Measurements from ENCODE around the gene PRKCE. TPM values are rescaled to one million over a fixed set of nuclear protein-coding genes. Genes with fewer than 3 reads are reported as not detected.

PRKCE gene
- total RNA-seq, 6 experiments from 2014 or later = 5.2 to 18.8 (median 11.0) TPM

DNA sequence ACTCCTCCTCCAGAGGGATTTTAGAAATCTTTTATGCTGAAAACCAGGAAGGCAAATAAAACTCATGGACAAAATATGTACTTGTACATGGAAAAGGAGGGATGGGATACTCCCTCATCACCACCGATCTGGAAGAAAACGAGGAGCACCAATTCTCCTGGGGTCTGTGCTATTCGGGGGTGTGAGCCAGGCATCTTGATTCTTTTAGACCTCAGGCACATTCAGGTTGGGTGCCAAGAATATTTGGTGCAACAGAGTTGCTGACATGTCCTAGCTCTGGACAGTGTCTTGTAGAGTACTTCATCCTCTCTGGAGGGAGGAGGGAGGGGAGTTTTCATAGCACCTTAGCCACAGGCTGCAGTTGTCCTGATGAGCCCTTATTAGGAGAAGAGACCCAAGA is 163.0 kb downstream of the PRKCE start:
- WGBS (ENCODE audit: insufficient coverage, low coverage, low lambda C conversion rate, missing lambda C conversion rate) = 94% methylated on average over 3 of the region's 3 CpGs
- H3K4me3 ChIP-seq = no peak overlapping the region
- intact Hi-C loops (cut with DNase I) = no loop called here
- H3K9me3 ChIP-seq = no peaks in the 10 kb centered on the region
- ATAC-seq = no peak
- H3K4me1 ChIP-seq = peaks cover 0 to 12% (median 0%) of the 10 kb centered on the region in 4 donors
- H3K27ac ChIP-seq = no peak overlapping the region
- no peaks in the 10 kb centered on the region for H3K36me3 ChIP-seq
- DNase-seq = no peak
- no peak for TF ChIP-seq POLR2A (IDR thresholded peaks at IDR 0.05)
- TF ChIP-seq, protein P1, sequence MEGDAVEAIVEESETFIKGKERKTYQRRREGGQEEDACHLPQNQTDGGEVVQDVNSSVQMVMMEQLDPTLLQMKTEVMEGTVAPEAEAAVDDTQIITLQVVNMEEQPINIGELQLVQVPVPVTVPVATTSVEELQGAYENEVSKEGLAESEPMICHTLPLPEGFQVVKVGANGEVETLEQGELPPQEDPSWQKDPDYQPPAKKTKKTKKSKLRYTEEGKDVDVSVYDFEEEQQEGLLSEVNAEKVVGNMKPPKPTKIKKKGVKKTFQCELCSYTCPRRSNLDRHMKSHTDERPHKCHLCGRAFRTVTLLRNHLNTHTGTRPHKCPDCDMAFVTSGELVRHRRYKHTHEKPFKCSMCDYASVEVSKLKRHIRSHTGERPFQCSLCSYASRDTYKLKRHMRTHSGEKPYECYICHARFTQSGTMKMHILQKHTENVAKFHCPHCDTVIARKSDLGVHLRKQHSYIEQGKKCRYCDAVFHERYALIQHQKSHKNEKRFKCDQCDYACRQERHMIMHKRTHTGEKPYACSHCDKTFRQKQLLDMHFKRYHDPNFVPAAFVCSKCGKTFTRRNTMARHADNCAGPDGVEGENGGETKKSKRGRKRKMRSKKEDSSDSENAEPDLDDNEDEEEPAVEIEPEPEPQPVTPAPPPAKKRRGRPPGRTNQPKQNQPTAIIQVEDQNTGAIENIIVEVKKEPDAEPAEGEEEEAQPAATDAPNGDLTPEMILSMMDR (IDR thresholded peaks at IDR 0.05) = no peak
- no peaks in the 10 kb centered on the region for H3K27me3 ChIP-seq

DNA sequence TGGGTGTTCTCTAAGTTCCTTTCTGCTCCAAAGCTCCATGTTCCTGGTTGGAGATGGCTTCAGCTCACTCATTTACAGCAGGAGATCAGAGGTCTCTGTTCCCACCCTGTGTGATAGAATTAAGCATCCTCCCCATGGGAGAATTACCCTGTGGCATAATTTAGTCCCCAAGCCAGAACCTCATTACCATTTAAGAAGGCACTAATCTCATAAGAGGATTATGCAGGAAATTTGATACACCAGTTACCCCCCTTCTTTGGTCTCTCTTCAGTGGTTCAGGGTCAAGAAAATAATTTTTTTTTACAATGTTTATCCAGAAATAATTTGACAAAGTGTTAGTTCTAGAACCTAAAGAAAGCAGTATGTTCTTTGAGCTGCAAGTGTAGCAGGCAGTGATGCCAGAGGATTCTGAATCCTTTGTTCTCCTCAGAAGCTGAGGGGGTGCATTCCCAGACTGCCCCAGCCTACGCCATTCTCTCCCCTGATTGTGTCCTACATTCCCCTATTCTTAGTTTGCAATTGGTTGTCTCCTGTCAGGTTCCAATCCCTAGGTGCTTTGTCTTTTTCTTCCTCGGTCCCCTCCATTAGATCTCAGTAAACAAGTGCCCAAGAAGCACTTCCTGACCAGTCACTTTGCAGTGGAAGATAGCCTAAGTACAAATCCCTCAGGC is 163.6 kb downstream of the PRKCE start:
- 100% methylated on average over 1 of the region's 2 CpGs for WGBS (ENCODE audit: insufficient coverage, low coverage, low lambda C conversion rate, missing lambda C conversion rate)

DNA sequence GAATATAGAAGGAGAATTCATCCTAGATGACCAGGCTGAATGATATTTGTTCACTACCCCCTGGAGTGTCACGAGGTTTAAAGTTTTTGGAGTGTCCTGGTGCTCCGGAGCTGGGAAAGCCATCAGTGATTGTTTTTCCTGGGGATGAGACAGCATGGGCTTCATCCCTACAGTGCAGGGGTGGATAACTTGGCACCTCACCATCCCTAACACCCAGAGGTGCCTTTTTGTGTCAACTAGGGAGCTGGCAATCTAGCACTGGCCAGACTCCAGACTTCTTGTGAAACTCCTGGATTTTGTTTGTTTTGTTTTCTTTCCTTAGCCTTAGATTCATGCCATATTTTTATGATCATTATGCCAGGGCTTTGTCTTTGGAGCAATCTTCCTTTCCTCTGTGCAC is 164.8 kb downstream of the PRKCE start:
- TF ChIP-seq POLR2A (IDR thresholded peaks at IDR 0.05) = no peak
- TF ChIP-seq, protein P1 (IDR thresholded peaks at IDR 0.05) = no peak
- Histone ChIP-seq H3K27me3 (no peaks in the 10 kb centered on the region), H3K4me3 (no peak overlapping the region), H3K27ac (no peak overlapping the region), H3K9me3 (no peaks in the 10 kb centered on the region), H3K4me1 (peaks cover 0 to 12% (median under 1%) of the 10 kb centered on the region in 4 donors), H3K36me3 (no peaks in the 10 kb centered on the region)
- DNase-seq = peak in 2 of 3 donors; percentile 51 to 84
- peak; percentile 83 to 88 (median 88) for ATAC-seq
- intact Hi-C loops (cut with DNase I) = no loop called here
- 29% methylated on average over 2 of the region's 2 CpGs for WGBS (ENCODE audit: insufficient coverage, low coverage, low lambda C conversion rate, missing lambda C conversion rate)

More for the DNA sequence above, 163.6 kb downstream of the PRKCE start:
- DNase-seq (no peak), ATAC-seq (no peak)
- Histone ChIP-seq H3K4me3 (no peak overlapping the region), H3K27me3 (no peaks in the 10 kb centered on the region), H3K4me1 (peaks cover 0 to 12% (median 0%) of the 10 kb centered on the region in 4 donors), H3K36me3 (no peaks in the 10 kb centered on the region), H3K27ac (no peak overlapping the region), H3K9me3 (no peaks in the 10 kb centered on the region)
- intact Hi-C loops (cut with DNase I) = no loop called here
- no peak for TF ChIP-seq POLR2A (IDR thresholded peaks at IDR 0.05)
- TF ChIP-seq, protein P1 (IDR thresholded peaks at IDR 0.05) = no peak

DNA sequence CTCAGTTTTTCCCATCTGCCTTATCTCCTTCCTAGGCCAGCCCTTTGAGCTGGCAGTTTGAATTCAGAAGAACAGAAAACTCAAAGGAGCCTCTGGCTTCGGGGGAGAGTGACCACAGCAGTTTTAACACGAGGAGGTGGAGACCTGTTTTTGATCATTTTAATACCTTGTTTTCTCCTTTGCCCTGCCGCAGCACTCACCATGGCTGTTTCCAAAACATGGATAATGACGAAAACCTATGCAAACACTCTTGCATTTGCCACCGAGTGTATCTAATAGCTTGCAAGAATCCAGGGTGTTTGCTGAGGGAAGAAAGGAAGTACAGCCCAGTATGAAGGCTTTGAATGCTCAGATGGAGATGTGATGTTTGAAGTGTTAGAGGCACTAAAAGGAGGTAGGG is 167.1 kb downstream of the PRKCE start:
- Histone ChIP-seq H3K36me3 (no peaks in the 10 kb centered on the region), H3K27me3 (no peaks in the 10 kb centered on the region), H3K9me3 (no peaks in the 10 kb centered on the region), H3K4me3 (no peak overlapping the region), H3K4me1 (peaks cover 0 to 33% (median 11%) of the 10 kb centered on the region in 4 donors), H3K27ac (no peak overlapping the region)
- ATAC-seq (no peak), DNase-seq (no peak)
- intact Hi-C loops (cut with DNase I) = no loop called here
- TF ChIP-seq, protein P1 (IDR thresholded peaks at IDR 0.05) = no peak
- TF ChIP-seq POLR2A (IDR thresholded peaks at IDR 0.05) = no peak
- WGBS (ENCODE audit: insufficient coverage, low coverage, low lambda C conversion rate, missing lambda C conversion rate) = 67% methylated on average over 5 of the region's 5 CpGs
